Tibial nerve (tissue), 4 donors: Measurements from ENCODE around the gene TFAP2E. TPM values are rescaled to one million over a fixed set of nuclear protein-coding genes. Genes with fewer than 3 reads are reported as not detected.

Experiments
- DNase-seq, 2 donors: peaks; one replicate each; pipeline ENCODE4 v3.0.0-alpha.2; 2019; ENCODE audit warnings: low spot score in 2 of 2
- H3K27ac ChIP-seq, 4 donors: fragments of 200-600 bp; sonication (generic) in 3 of 4; one replicate each; pipeline ENCODE4 v1.5.1; 2017 to 2019; ENCODE audit warnings: mild to moderate bottlenecking in 1 of 4
- H3K27me3 ChIP-seq, 2 donors: fragments of 200-600 bp; sonication (generic) in 1 of 2; one replicate each; pipeline versions ENCODE4 v1.5.1 to v1.6.0; 2017 to 2019
- H3K36me3 ChIP-seq, 3 donors: fragments of 200-600 bp; sonication (generic); one replicate each; pipeline ENCODE4 v1.5.1; 2018 to 2019
- H3K4me1 ChIP-seq, 4 donors: fragments of 200-600 bp; sonication (generic) in 3 of 4; one replicate each; pipeline ENCODE4 v1.5.1; 2017 to 2019
- H3K4me3 ChIP-seq, 4 donors: fragments of 200-600 bp; sonication (generic) in 3 of 4; one replicate each; pipeline ENCODE4 v1.5.1; 2017 to 2019; ENCODE audit warnings: mild to moderate bottlenecking in 1 of 4, moderate library complexity in 1 of 4
- H3K9me3 ChIP-seq, 4 donors: fragments of 200-600 bp; sonication (generic) in 3 of 4; one replicate each; pipeline ENCODE4 v1.5.1; 2017 to 2019
- EP300 ChIP-seq, 2 donors: sonication (generic); formaldehyde crosslinking; IDR thresholded peaks; one replicate each; pipeline ENCODE4 v1.6.1; 2017; ENCODE audit warnings: antibody characterized with exemption in 2 of 2, mild to moderate bottlenecking in 1 of 2
- POLR2A ChIP-seq, 2 donors: fragments of 450-650 bp; IDR thresholded peaks; one replicate each; pipeline ENCODE4 v1.6.1; 2017; ENCODE audit warnings: antibody characterized with exemption in 2 of 2, mild to moderate bottlenecking in 2 of 2, moderate library complexity in 2 of 2
- WGBS, 2 donors: methylation state at CpG; one replicate each; pipeline ENCODE4 v1.1.5; 2018; 5-methylcytosine and 5-hydroxymethylcytosine counted together
- total RNA-seq, 4 donors: library from RNA; depleted of rRNA; stranded (reverse); fragments of >200 nt; gene quantifications; one replicate each; pipeline ENCODE4 v1.1.0, GENCODE V29; 2016
- TF ChIP-seq, protein P1 (sequence below), 5 experiments: fragments of 200-600 bp in 3 of 5; fragments of 450-650 bp in 2 of 5; sonication (generic) in 3 of 5; IDR thresholded peaks; one replicate each; pipeline ENCODE4 v1.5.1; 2016 to 2019; ENCODE audit warnings: antibody characterized with exemption in 5 of 5, mild to moderate bottlenecking in 3 of 5, moderate library complexity in 2 of 5

TFAP2E gene
- total RNA-seq, 4 donors from 2014 or later: 0.44 to 3.3 (median 1.2) TPM

GRCh38 chr1:35591211-35591610 lies 18.1 kb downstream of the TFAP2E start:
- H3K27ac ChIP-seq: no peak overlapping the region
- H3K36me3 ChIP-seq: peaks cover 0 to 59% (median 0%) of the 10 kb centered on the region in 3 donors
- TF ChIP-seq POLR2A (IDR thresholded peaks at IDR 0.05) (no peak), EP300 (IDR thresholded peaks at IDR 0.05) (no peak)
- TF ChIP-seq, protein P1, sequence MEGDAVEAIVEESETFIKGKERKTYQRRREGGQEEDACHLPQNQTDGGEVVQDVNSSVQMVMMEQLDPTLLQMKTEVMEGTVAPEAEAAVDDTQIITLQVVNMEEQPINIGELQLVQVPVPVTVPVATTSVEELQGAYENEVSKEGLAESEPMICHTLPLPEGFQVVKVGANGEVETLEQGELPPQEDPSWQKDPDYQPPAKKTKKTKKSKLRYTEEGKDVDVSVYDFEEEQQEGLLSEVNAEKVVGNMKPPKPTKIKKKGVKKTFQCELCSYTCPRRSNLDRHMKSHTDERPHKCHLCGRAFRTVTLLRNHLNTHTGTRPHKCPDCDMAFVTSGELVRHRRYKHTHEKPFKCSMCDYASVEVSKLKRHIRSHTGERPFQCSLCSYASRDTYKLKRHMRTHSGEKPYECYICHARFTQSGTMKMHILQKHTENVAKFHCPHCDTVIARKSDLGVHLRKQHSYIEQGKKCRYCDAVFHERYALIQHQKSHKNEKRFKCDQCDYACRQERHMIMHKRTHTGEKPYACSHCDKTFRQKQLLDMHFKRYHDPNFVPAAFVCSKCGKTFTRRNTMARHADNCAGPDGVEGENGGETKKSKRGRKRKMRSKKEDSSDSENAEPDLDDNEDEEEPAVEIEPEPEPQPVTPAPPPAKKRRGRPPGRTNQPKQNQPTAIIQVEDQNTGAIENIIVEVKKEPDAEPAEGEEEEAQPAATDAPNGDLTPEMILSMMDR (IDR thresholded peaks at IDR 0.05): no peak
- no peak for DNase-seq
- no peaks in the 10 kb centered on the region for H3K9me3 ChIP-seq
- WGBS, 2 donors: 89 to 90% methylated on average over 8 of the region's 8 CpGs
- no peaks in the 10 kb centered on the region for H3K4me1 ChIP-seq
- H3K27me3 ChIP-seq: no peaks in the 10 kb centered on the region
- no peak overlapping the region for H3K4me3 ChIP-seq

DNA sequence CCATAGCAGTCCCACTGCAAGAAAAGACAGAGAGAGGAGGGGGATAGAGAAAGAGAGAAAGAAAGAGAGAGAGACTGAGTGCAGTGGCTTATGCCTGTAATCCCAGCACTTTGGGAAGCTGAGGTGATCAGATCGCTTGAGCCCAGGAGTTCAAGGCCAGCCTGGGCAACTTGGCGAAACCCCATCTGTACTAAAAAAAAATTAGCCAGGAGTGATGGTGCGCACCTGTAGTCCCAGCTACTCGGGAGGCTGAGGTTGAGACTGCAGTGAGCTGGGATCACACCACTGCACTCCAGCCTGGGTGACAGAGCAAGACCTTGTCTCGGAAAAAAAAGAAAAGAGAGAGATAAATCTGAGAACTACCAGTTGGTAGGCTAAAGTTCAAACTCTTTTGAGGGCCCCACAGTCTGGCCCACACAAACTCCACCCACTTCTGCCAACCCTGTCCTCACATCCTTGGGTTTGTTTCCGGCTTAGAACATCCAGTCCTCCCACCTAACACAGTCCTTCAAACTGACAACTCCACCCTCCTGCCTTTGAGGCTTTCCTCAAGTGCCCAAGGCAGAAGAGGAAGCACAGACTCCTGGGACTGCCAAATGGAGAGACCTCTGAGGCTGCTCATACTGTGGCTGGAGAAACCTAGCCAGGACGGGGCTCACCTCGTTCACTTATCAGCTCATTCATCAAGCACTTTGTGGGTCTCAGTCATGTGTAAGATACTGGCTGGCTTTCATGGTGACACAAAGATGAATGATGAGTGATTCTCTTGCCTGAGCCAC lies 20.1 kb downstream of the TFAP2E start:
- TF ChIP-seq, protein P1 (IDR thresholded peaks at IDR 0.05): no peak
- 73 to 75% methylated on average over 8 of the region's 8 CpGs for WGBS, 2 donors
- Histone ChIP-seq H3K4me1 (no peaks in the 10 kb centered on the region), H3K27ac (no peak overlapping the region), H3K4me3 (no peak overlapping the region), H3K27me3 (no peaks in the 10 kb centered on the region), H3K9me3 (no peaks in the 10 kb centered on the region), H3K36me3 (peaks cover 0 to 63% (median 0%) of the 10 kb centered on the region in 3 donors)
- no peak for DNase-seq

- H3K36me3 ChIP-seq: peaks cover 0 to 58% (median 0%) of the 10 kb centered on the region in 3 donors
- WGBS, 2 donors: 79 to 88% methylated on average over 9 of the region's 9 CpGs
- H3K9me3 ChIP-seq: no peaks in the 10 kb centered on the region
- no peaks in the 10 kb centered on the region for H3K27me3 ChIP-seq
- DNase-seq: no peak
- H3K27ac ChIP-seq: no peak overlapping the region
- TF ChIP-seq EP300 (IDR thresholded peaks at IDR 0.05): no peak
- H3K4me1 ChIP-seq: no peaks in the 10 kb centered on the region
- no peak overlapping the region for H3K4me3 ChIP-seq
These were observed 21.1 kb downstream of the TFAP2E start for GRCh38 chr1:35594005-35594760.

- Histone ChIP-seq H3K4me3 (no peak overlapping the region), H3K36me3 (peaks cover 0 to 62% (median 0%) of the 10 kb centered on the region in 3 donors), H3K27ac (no peak overlapping the region), H3K4me1 (no peaks in the 10 kb centered on the region), H3K27me3 (no peaks in the 10 kb centered on the region), H3K9me3 (no peaks in the 10 kb centered on the region)
- no peak for DNase-seq
- TF ChIP-seq, protein P1 (IDR thresholded peaks at IDR 0.05): no peak
- WGBS, 2 donors: 87 to 96% methylated on average over 7 of the region's 7 CpGs
These were observed 22.6 kb downstream of the TFAP2E start for GRCh38 chr1:35595684-35596083.

- TF ChIP-seq EP300 (IDR thresholded peaks at IDR 0.05) (no peak), POLR2A (IDR thresholded peaks at IDR 0.05) (no peak)
- TF ChIP-seq, protein P1 (IDR thresholded peaks at IDR 0.05): no peak
- Histone ChIP-seq H3K4me1 (no peaks in the 10 kb centered on the region), H3K27ac (no peak overlapping the region), H3K4me3 (no peak overlapping the region), H3K9me3 (no peaks in the 10 kb centered on the region), H3K27me3 (no peaks in the 10 kb centered on the region), H3K36me3 (peaks cover 0 to 64% (median 0%) of the 10 kb centered on the region in 3 donors)
- 68 to 83% methylated on average over 5 of the region's 5 CpGs for WGBS, 2 donors
- DNase-seq: no peak
These were observed 24.8 kb downstream of the TFAP2E start for GRCh38 chr1:35597870-35598269.
